HS-27A (cell line): Measurements from ENCODE around the gene LRTM2.

Experiments
- DNase-seq: peaks from one replicate; pipeline ENCODE4 v3.0.0-alpha.2; 2012; ENCODE audit warnings: low read depth, missing footprints

The LRTM2 gene

DNA sequence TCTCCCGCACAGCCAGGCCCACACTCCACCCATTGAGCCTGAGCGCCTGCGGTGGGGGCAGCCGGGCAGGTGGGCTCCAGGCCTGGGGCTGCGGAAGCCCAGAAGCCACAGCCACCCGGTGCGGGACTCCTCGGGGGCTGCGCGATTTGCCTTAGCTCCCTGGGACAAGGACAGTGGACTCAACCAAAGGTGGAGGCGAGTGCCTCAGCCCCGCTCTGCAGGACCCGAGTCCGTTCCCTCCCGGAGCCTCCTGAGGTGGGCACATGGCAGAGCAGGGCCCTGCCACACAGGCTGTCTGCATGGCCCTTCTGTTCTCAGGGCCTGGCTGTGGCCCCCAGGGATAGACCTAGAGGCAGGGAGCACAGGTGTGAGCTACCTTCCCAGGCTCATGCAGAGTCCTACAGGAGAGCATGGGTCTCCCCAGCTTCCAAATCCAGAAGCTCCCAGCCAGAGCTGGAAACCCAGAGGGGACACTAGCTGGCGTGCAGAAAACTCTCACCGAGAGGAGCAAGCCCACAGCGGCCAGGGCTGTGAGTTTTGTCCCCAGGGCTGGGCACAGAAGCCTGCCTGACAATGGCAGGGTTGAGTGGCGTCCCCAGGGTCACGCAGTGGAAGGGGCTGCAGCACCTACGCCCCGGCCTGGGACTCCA lies 22.2 kb upstream of the LRTM2 start:
- DNase-seq: no peak

DNA sequence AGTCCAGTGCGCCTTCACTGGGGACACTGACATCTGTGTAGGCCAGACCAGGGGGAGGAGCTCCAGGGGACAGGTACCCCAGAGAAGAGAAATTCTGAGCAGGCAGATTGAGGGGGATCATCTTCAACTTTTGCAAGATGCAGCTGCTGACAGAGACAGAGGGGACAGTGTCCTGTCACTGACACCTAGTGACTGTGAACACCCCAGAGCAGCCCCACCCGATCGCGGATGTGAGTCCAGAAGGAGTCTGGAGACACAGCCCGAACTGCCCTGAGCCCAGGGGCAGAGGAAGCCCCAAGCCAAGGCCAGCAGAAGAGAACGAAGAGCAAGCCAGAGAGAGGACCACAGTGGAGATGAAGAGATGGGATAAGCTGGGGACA lies 21.7 kb upstream of the LRTM2 start:
- no peak for DNase-seq

DNA sequence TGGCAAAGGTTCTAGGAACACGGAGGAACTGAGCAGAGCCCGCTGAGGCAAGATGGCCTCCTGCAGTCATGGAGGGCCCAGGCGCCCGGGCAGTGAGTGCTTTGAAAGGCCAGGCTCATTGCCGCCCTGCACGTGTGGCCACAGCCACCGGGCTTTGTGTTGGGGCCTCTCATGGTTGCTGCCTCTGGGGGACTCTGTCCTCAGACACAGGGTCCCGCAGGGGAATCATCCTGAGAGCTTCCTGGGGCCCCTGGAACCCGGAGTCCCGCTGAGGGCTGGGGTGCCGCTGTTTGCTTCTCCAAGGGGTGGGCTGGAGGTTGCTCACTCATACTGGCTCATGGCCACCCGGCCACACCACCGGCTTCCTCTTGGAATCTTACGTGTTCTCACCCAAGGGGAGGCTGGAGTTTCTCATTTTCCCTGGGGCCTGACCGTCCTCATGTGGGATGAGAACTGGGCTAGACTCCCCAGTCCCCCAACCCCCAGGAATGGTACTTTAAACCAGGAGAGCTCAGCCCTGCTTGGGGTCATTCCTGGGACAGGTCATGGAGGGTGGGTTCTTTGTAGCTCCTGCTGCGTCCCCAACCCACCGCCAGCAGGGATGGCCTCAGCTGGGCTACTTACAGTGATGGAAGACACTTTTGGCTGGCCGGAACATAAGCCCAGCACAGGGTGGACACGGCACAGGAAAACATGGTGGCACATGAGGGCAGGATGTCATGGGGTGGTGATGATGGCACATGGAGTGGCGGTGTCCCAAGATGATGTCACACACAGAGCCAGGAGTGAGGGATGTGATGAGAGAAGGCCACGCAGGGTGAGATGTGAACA lies 21.1 kb upstream of the LRTM2 start:
- DNase-seq: no peak

DNA sequence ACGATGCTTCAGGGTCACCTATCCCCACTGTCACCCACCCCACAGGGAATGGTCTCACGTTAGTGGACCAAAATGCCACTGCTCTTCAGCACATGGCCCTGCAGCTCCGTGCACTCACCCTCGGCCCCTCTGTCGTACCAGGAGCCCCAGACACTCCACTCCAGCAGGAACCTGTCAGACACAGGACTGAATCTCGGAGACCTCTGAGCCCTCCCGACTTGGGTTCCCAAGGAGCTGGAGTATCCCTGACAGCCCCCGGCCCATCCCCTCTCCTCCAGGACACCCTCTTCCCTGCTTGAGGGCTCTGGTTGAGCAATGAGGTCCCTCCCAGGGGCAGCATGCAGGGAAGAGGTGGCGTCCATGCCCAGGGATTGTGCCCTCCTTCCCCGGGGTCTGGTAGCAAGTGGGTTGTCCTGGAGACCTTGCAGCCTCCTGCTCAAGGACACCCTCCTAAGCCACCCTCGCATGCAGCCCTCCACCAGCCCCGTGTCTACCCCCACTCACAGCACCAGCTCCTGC lies 20.4 kb upstream of the LRTM2 start:
- no peak for DNase-seq

DNA sequence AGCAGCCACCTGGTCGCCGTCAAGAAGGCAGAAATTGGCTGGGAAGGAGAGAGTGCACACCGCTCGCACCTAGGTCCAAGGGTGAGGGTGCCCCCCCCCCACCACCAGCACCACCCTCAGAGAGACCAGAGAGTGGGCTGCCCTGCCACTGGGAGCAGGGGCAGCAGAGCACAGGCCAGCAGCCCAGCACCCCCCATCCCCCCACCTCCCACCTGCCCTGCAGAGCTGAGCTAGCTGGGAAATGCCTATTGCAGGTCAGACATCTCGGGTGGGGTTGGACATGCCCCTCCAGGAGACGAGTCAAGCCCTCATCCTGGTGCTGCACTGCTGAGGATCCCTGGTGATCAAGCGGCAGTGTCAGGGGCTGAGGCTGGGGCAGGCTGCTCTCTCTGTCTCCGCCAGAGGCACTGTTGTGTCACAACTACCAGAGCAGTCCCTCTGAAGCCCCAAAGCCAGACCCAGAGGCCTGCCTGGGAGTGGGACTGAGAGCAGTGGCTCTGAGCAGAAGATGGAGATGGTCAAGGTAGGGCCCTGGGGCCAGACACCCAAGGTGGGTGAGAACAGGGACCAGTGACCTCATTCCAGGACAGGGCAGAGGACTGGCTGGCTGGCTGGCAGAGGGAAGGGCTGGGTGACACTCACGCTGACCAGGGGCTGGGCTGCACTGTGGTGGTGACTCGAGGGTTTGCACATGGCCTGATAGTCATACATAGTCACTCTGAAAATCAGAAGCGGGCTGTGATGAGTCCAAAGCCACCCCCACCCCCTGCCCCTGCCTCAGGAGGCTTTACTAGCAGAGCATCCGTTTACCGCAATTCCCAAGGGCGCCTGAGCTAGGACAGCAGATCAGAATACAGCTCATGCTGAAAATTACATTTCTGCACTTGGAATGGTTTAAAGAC lies 19.7 kb upstream of the LRTM2 start:
- DNase-seq: no peak

DNA sequence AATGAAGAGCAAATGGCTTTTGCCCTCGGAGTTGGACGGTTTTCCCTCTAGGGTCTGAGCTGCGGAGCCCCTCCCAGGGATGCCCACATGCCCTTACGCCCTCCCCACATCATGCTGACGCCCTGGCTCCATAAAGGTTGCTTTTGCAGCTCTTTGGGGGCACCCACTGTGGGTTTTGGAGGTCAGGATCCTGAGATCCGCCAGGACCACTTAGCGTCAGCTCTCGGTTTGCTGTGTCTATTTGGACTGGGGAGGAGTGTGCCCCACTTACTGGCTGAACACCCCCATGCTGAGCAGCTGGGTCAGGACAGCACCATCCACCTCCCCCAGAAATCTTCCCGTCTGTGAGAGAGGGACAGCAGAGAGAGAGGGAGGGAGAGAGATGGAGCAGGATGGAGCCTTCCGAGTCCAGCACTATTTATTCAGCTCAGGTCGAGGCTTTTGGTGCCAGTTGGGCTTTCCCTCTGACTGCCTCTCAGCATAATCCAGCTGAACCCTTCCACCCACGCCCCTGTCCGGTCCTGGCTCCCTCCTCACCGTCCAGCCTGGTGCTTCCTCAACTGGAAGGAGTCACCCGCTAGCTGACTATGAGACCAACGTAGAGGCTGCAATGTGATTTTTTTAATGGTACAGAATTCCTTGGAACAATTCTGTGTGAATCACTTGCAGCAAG lies 18.9 kb upstream of the LRTM2 start:
- no peak for DNase-seq

DNA sequence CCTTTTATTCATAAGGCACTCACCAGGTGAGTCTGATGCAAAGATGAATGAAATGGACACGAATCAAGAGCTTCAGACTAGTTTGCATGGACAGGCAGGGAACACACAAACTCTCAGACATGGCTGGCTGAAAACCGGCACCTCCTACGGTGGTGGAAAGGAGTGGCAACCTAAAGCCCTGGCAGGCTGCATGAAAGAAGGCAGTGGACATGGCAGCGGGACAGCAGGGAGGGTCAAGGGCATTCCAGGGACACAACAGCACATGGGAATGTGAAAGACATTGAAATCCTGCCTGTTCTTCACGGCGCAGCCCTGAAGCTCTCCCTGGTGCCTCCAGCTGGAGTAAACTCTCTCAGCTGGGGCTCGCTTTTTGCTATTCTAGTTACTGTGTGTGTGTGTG lies 16.6 kb upstream of the LRTM2 start:
- DNase-seq: no peak

DNA sequence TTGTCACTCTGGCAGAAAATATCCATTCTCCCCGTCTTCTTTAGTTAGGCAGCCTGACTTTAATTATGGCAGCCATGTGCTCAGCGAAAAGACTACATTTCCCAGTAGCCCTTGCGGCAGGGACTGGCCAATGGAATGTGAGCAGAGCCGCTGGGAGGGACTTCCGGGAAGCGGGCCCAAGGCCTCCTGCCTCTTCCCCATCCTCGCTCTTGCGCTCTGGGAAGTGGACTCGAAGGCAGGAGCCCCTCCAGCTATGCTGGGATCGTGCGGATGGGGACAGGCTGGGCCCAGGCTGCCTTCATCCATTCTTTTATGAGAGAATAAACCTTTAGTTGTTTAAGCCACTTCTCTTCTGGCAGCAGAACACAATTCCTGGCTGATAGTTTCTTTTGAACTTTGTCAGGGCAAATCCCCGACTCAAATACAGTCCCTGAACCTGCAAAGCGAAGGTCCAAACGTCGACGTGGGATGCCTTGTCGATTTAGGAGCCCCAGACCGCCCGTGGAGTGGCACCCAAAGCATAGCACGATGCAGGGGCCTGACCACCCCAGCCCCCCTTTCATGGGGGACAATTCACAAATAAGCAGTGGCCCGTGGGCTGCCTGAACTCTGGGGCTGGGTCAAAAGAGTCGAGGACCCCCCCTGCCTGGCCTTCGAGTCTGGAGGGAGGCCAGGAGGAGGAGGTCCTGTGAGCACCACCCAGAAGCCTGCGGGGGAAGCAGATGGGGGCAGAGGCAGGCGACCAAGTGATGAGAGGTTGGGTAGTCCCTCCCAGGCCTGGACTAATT lies 15.6 kb upstream of the LRTM2 start:
- DNase-seq: peak; percentile 81

DNA sequence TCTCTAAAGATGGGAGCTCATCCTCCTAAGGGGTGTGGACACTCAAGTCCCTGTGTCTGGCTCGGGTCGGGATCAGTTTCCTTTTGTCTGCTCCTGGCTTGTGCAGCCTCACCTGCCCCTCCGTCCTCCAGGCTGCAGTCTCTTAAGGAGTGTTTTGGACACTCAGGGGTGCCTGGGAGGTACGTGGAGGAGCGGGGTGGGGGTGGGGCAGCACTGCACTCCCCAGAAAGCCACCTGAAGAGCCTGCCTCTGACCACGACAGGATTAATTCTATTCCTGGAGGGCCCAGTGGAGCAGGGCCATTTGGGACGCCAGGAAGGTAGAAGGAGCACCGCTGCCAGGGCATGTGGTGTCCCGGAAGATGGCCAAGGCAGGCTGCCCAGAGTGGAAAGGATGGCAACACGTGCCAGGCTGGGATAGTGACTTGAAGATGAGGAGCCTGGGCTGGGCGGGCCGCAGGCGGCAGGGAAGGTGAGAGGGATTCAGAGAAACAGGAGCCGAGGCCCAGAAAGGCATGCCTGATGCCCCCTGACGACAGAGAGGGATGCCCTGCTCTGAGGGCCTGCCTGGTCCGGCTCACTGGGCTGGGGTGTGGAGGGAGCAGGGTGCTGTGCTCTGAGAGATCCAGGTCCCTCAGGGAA lies 14.8 kb upstream of the LRTM2 start:
- DNase-seq: no peak

DNA sequence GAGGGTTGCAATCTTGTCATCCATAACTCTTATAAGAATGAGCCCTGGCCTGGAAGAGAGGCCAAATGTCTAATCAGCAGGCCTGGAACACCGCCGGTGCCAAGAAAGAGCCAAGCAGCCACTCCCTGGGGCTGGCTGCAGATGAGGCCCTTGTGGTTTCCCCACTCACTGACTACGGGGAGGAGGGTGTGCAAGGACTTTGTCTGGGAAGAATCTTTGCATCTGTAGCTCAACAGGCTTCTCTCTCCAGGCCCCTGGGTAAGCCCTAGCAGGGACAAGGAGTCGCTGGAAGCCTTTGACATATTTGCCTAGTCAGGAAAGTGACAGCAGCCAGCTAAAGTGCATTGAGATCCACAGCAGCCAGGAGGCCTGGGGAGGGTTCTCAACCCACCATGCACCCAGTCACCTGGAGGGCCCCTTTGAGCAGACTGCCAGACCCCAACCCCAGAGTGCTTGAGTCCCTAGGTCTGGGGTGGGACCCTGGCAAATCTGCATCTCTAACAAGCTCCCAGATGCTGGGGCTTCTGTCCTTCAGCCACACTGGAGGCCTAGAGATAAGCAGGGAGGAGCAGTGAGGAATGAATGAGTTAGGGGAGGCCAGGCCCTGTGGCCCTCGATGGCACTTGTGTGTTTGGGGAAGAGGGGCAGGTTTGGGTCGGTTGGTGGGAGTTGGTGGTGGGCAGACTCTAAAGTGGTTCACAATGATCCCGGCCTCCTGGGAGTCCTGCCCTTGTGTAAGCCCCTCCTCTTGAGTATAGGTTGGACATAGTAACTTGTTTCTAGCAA lies 13.9 kb upstream of the LRTM2 start:
- DNase-seq: no peak

DNA sequence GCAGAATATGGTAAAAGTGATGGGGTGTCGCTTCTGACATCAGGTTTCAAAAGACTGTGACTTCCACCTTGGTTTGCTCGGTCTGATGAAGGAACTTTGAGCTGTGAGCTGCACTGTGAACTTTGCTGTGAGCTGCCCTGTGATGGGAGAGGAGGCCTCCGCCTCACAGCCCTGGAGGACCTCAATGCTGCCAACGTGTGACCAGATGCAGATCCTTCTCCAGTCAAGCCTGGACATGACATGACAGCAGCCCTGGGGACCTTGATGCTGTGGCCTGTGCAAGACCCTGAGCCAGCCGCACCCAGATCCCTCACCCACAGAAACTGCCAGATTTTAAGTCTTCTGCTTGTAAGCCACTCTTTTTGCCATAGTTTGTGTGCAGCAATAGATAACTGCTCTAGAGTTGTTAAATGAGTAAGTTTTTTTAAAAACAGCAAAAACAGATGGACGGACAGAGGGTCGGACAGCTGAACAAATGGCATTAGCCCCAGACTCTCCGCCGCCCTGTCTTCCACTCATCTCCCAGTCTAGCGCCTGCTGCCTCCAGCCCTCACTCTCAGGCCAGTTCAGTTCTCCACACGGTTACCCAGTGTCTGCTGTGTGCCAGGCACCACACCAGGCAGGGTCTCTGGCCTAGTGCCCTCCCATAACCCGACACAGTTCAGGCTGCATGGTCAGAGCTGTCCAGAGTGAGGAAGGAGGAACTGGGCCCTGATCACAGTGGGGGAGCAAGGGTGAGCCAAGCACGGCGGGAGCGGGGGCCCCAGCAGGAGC lies 13.1 kb upstream of the LRTM2 start:
- no peak for DNase-seq

DNA sequence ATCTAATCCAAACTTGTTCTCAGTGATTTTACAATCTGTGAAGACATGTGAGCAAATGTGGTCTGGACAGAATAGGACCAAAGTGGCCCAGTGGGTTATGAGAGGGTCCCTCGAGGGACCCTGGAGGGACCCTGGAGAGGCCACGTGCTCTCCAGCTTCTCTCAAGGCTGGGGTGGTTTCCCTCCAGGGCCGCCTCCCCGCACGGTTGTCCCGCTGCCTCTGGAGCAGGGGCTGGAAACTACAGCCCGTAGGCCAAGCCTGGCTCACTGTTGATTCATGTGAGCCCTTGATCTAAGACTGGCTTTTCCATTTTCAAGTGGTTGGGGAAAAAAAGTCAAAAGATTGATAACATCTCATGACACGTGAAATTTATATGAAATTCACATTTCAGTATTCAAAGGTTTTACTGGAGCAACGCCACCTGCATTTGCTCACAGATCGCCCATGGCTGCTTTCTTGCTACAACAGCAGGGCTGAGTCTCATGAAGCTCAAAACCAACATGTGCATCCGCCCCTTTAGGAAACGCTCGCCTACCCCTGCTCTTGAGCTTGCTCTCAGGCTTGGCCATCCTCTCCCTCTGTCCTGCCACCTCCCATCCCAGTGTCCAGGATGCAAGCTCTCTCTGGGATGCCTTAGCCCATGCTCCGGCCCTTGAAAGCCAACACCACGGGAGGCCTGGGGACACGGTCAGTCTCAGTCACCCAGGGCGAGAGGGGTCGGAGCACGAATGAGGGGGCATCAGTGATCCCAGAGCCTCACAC lies 12.1 kb upstream of the LRTM2 start:
- DNase-seq: no peak

DNA sequence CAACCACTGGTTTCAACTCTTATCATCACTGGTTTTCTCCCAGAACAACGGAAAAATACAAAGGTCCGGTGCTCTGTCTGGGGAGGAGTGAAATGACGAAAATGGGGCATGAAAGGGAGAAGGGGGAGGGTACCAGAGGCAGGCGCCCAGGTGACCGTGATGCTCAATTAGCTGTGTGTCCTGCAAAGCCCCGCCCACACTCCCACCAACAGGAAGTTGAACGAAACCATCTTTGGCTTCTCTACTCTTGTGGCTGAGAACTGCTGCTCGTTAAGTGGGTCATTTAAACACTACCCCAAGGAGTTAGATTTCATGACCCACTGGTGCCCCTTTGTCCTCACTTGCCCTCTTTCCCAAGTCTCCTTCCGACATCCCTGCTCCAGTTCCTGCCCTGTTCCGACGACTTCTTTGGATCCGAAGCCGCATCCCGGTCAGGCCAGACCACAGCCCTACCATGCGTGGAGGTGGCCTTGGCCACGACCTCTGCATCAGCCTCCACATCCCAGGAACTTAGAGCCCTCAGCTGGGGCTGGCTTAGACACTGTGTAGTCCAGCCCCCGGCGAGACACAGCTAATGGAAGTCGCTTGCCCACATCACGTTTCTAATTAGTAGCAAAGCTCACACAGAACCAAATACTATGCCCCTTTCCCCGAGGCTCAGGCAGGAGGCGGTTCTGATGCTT lies 11.4 kb upstream of the LRTM2 start:
- no peak for DNase-seq

DNA sequence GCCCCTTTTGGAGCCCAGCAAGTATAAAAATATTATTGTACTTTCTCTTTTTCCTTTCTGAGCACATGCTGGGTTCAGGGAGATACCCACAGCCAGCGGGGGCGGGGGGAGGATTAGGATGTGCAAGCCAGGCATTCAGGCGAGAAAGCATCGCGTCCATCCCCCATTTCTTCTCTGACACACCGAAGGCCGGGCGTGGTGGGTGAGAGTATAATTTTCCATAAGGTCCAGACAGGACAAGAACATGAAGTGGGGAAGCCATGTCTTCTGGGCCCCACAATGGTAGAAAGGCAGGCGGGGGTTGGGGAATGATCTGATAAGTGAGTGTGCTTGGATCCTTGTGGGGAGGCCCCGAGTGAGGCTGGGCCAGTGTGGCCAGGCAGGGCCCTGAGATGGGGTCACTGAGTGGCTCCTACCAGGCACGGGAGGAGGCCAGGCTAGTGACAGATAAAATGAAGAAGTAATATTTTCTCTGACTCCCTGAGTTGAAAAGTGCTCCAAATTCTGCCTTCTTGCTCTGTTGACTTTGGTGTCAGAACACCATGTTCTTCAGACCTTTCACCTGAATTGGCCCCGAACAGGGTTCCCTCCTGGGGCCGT lies 10.7 kb upstream of the LRTM2 start:
- no peak for DNase-seq

DNA sequence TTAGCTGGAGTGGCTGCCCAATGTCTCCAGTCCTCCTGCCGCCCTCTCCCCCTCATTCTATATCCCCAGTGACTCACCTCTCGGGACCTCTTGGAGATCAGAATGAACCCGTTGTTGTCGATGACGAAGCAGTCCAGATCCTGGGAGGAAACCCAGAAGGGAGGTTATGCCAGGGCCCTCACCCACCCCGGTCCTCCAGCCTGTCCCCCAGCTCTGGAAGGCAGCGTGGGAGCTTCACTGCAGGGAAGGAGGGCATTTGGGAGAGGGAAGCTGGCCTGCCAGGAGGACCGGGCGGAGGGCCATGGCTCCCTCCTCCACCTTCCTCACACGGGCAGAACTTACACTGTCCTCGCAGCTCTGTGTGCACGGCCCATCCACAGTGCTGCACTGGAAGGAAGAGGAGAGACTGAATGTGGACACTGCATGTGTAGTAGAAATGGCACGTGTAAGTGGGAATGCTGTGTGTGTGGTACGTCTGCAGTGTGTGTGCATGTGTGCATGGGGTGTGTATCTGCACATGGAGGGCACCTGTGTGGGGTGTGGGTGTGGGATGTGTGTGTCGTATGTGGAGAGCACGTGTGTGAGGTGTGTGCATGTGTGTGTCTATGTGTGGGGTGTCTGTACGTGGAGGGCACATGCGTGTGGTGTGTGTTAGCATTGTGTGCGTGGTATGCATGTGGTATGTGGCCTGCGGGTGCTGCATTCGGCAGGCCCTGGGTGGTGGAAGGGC lies 10.0 kb upstream of the LRTM2 start:
- DNase-seq: no peak

DNA sequence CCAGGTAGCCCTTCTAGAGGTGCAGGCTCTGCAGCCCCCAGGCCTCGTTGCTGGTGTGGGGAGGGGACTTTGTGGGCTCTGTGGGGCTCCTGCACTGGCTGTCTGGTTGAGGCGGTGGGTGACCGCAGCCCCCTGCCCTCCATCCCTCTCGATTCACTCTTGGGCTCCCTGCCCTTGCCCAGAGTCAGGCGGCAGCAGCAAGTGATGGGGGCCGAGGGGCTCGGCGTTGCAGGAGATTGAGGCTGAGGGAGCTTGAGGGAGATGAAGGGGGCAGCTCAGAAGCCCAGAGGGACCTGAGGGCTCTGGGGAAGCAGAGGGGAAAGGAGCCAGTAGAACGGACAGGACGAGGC lies 9.5 kb upstream of the LRTM2 start:
- no peak for DNase-seq
